Caki2 (cell line): ENCODE results near the gene NCBP3. TPM values are rescaled to one million over a fixed set of nuclear protein-coding genes. Genes with fewer than 3 reads are reported as not detected.

Source experiments
- DNase-seq: peaks from one replicate; pipeline ENCODE4 v3.0.0-alpha.2; 2015; ENCODE audit warnings: low read depth
- in situ Hi-C: cut with HindIII; loops from 2 replicates; pipeline ENCODE4 v1.10.0; 2016; ENCODE audit warnings: low sequenced_read_pairs, low pct_unique_long_range_greater_than_20kb, mixed read lengths
- total RNA-seq: library from RNA; depleted of rRNA; stranded (reverse); fragments of >200 nt; shearing (Covaris generic); gene quantifications from 2 replicates; pipeline ENCODE4 v1.2.3, GENCODE V29; 2014; ENCODE audit warnings: low replicate concordance; rRNA removed

Gene NCBP3
- 4.8 and 9.3 TPM in 2 replicates for total RNA-seq

- DNase-seq, result peak; percentile 87
- in situ Hi-C loops, result no loop called here
These were observed at the start of gene NCBP3 for GRCh38 chr17:3845621-3846436. TSS of gene NCBP3 (minus strand) at chr17:3846246. CDS start at chr17:3846223, 23 bp downstream.

DNA sequence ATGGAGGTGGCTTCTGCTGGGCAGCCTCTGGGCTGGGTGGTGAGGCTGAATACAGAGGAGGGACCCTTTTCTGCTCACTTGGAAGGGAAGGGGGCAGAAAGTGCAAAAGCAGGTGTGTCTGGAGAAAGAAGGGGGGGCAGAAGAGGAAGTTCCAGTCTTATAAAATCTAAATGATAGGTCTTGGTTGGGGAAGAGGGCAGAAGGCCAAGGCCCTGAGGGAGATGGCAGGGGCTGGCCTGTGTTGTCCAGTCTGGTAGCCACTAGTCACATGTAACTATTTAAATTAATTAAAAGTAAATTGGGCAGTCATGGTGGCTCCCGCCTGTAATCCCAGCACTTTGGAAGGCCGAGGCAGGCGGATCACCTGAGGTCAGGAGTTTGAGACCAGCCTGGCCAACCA is 49.3 kb upstream of the NCBP3 start:
- in situ Hi-C loops, result no loop called here
- no peak for DNase-seq

- in situ Hi-C loops, result no loop called here
- DNase-seq, result peak; percentile 41
These were observed 48.9 kb upstream of the NCBP3 start for GRCh38 chr17:3894911-3895343.

DNA sequence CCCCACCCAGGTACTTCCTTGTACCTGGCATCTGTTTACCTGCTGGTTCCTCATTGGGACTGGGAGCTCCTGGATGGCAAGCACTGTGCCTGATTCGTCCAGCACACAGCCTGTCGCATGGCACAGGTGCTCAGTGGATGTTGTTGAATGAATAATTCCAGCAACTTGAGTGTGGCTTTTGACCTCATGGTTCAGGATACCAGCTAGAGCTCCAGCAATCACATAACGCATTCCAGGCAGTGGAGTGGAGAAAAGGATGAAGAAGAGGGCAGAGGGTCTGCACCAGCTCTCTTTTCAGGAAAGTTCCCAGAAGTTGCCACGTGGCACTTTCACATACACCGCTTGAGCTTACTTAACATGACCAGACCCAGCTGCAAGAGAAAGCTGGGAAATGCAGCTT is 48.1 kb upstream of the NCBP3 start:
- in situ Hi-C loops, result no loop called here
- DNase-seq, result no peak

DNA sequence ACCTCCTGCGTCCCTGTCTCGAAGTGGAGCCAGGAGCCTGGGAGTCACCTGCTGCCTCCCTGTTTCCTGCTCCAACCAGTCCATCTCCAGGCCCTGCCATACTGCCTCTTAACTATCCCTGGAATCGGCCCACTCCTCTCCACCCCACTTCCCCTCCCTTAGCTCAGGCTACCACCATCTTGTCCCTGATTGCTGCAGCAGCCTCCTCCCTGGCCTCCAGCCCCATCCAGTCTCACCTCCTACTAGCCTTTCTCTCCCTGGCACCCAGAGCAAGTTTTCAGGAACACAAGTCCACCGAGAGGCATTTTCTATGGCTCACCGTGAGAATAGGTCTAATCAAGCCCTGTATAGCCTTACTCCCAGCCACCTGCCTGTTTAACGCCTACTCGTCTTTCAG is 47.7 kb upstream of the NCBP3 start:
- in situ Hi-C loops, result no loop called here
- DNase-seq, result no peak

GRCh38 chr17:3893003-3893719 is 47.1 kb upstream of the NCBP3 start, which contains the start of gene CAMKK1:
TSS of gene CAMKK1 (minus strand) at chr17:3893053. CDS start at chr17:3885687, 7,366 bp downstream.
- in situ Hi-C loops, result no loop called here
- DNase-seq, result peak; percentile 92

DNA sequence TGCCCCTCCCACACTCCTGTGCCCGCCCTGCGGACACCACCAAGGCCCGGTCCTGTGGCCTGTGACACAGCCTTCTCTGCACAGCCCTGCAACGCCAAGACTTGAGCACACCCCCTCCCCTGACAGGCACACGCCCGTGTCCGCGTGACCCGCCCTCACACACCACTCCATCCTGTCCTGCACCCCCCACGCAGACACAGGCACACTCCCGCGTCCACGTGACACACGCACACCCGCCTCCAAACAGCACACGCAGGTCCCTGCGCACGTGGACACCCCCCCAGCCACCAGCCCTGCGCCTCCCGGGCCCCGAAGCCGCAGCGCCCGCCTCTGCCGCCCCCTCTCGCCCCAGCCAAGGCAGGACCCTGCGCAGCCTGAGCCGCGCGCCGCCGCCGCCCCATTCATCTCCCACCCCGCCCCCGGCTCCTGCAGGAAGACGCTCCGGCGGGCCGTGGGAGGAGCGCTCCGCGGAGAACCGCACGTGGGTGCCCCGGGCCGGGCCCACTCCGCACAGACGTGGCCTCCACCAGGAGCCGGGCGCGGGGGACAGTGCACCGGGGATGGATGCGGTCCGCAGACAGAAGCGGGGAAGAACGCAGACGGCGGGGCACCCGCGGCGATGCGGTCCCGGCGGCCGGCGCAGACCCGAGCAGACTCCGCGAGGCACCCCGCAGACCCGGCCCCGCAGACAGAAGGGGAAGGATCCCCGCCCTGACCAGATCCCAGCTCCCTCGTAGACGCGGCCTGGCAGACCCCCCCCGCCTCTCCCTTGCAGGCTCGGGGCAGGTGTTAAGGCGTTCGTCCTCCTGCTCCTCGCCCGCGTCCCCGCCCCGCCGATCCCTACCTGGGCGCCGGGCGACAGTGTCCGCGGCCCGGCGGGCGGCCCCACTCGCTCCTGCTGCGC is 46.3 kb upstream of the NCBP3 start:
- DNase-seq, result peak; percentile 94

DNA sequence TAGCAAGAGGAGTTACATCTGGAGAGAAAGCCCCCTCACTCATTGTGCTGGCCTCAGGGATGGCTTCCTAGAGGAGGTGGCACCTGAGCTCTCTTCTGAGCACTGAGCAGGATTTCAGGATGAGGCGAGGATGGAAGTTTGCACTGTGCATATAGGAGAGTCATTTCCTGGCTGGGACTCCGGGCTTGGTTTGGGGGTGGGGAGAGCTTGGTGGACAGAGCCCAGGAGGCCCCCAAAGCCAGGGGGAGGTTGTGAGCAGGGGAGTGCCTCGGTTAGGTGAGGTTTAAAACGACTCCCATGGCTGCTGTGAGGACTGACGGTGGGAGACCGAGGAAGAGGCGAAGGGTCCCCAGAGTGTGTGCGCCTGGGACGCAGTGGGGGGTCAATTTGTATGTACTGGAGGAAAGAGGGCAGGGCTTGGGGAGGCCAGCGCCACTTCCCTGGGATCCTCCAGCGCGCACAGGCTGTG is 45.6 kb upstream of the NCBP3 start:
- in situ Hi-C loops, result no loop called here
- no peak for DNase-seq

More for the DNA sequence above, 46.3 kb upstream of the NCBP3 start:
- in situ Hi-C loops, result no loop called here

DNA sequence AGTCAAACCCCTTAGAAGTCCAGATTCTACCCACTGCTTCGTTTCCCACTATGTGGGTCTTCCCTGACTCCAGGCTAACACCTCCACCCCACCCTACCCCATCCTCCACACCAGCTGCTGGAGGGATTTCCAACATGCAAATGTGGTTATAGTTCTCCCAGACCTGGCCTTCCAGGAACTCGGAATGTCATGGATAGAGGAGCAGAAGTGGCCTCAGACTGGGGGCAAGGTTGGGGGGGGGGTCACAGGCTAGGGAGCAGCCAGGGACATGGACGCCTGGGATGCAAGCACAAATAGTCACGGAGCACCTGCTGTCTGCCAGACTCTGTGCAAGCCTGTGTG is 44.8 kb upstream of the NCBP3 start:
- DNase-seq, result no peak
- in situ Hi-C loops, result no loop called here

- peak; percentile 94 for DNase-seq
These were observed 44.2 kb upstream of the NCBP3 start for GRCh38 chr17:3890082-3890877.

DNA sequence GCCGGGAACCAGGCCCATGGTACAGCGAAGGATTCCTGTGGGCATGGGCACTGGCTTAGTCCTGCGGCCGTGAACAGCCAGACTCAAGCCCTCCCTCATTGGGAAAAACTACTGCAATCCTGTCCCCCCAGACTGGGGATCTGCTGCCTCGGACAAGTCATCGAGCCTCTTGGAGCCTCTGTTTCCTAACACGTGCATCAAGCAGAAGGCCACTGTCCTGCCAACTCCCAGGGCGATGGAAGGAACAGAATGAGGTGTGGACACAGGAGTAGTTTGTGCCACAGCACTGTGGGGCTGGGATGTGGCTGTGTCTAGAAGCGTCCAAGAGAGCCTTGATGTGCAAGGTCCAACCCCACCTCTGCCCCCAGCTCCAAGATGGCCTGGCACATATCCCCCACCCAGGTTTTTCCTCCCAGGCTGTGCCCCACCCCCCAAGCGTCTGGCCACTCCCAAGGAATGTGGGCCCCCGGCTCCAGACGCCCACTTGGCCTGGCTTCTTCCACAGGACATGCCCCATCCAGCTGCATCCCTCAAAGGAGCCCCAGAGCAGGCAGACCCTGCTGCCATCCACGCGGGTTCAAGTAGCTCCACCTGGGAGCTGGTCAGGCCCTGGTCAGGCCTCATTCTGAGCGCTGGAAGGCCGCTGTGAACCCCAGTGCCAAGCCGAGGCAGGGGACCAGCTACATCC is 43.4 kb upstream of the NCBP3 start:
- no peak for DNase-seq
- in situ Hi-C loops, result no loop called here

More at GRCh38 chr17:3890082-3890877, 44.2 kb upstream of the NCBP3 start:
- in situ Hi-C loops, result no loop called here

GRCh38 chr17:3888343-3889171 is 42.5 kb upstream of the NCBP3 start:
- DNase-seq, result peak; percentile 91
- in situ Hi-C loops, result no loop called here

GRCh38 chr17:3887804-3888203 is 41.8 kb upstream of the NCBP3 start:
- no peak for DNase-seq
- in situ Hi-C loops, result no loop called here

DNA sequence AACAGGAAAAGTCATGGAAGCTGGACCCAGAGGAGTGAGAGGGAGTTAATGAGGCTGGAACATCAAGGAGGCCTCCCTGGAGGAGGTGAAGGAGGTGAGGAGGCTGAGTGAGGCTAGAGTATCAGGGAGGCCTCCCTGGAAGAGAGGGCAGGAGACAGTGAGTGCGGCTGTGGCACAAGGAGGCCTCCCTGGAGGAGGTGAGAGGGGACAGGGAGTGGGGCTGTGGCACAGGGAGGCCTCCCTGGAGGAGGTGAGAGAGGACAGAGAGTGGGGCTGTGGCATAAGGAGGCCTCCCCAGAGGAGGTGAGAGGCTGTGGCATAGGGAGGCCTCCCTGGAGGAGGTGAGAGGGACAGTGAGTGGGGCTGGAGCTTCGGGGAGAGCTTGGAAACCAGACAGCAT is 41.3 kb upstream of the NCBP3 start:
- no peak for DNase-seq
- in situ Hi-C loops, result no loop called here

DNA sequence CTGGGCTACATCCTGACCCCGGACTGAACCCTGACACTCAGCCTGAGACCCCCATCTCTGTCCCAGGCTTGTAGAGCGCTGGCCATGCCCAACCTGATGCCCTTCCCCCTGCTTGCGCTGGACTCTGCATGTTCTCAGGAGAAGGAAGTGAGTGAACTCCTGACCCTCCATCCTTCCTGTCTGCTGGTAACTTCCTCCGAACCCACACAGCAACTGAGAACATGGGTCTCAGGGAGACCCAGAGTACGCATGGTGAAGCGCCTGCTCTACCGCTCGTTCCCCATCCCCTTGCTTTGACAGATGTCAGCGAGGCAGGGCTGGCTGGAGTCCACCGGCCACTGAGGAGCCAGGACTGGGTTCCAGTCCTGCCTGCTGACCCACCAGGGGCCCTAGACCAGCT is 40.7 kb upstream of the NCBP3 start:
- in situ Hi-C loops, result no loop called here
- DNase-seq, result no peak

DNA sequence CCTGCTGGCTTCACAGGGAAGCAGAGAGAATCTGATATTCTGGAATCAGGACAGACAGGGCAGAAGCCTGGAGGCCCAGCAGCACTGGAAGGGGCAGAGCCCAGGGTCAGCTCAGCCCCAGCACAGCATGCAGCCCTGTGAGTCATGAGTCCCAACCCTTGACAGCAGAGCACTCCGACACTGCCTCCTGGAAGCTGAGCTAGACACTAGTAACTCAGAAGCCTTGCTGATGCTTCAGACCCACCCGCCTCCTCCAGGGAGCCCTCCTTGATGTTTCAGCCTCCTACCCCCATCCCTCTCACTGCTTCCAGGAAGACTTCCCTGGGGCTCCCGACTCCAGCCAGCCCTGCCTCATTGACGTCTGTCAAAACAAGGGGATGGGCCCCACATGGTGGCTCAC is 39.9 kb upstream of the NCBP3 start:
- no peak for DNase-seq
- in situ Hi-C loops, result no loop called here
